Keratinocyte (primary cell): ENCODE data around the gene BTRC. TPM values are rescaled to one million over a fixed set of nuclear protein-coding genes. Genes with fewer than 3 reads are reported as not detected.

Source experiments
- DNase-seq: peaks from one replicate; pipeline ENCODE4 v3.0.0-alpha.2; 2011; ENCODE audit warnings: low read depth, missing footprints, low spot score
- FAIRE-seq: peaks from 2 replicates; lab custom pipeline; 2011; peaks lifted over from hg19 to GRCh38; lab: Jason Lieb, UNC
- H2AFZ ChIP-seq: 2 replicates; pipeline ENCODE4 v1.6.0; 2012; ENCODE audit warnings: low read length, control low read depth, inconsistent platforms; ENCODE audit not compliant: control insufficient read depth
- H3K27ac ChIP-seq: 2 replicates; pipeline ENCODE4 v1.5.1; 2011; ENCODE audit warnings: low read length; ENCODE audit not compliant: control insufficient read depth, insufficient read depth
- H3K27me3 ChIP-seq: 3 replicates; pipeline ENCODE4 v1.6.0; 2011; ENCODE audit warnings: low read length; ENCODE audit not compliant: control insufficient read depth, insufficient read depth; ENCODE audit errors: extremely low read depth
- H3K36me3 ChIP-seq, 2 experiments: 2 replicates in 1 of 2; 3 replicates in 1 of 2; pipeline ENCODE4 v1.5.1; 2011; ENCODE audit warnings: low read length in 2 of 2, mild to moderate bottlenecking in 1 of 2; ENCODE audit not compliant: control insufficient read depth in 2 of 2, insufficient read depth in 2 of 2; ENCODE audit errors: extremely low read depth in 1 of 2
- H3K4me1 ChIP-seq: 3 replicates; pipeline ENCODE4 v1.5.1; 2011; ENCODE audit warnings: low read length; ENCODE audit not compliant: control insufficient read depth, insufficient read depth; ENCODE audit errors: extremely low read depth
- H3K4me2 ChIP-seq: 3 replicates; pipeline ENCODE4 v1.6.0; 2011; ENCODE audit warnings: low read depth, low read length; ENCODE audit not compliant: control insufficient read depth, insufficient read depth; ENCODE audit errors: extremely low read depth
- H3K4me3 ChIP-seq, 3 experiments: fragments of 200-600 bp in 1 of 3; sonication (generic) in 1 of 3; 2 replicates in 2 of 3; 3 replicates in 1 of 3; pipeline ENCODE4 v1.5.1; 2011 to 2016; ENCODE audit warnings: low read length in 3 of 3, mild to moderate bottlenecking in 3 of 3, control low read depth in 2 of 3, inconsistent platforms in 1 of 3, low read depth in 1 of 3, mixed read lengths in 1 of 3, mixed run types in 1 of 3, moderate library complexity in 1 of 3; ENCODE audit not compliant: control insufficient read depth in 2 of 3, insufficient read depth in 2 of 3; ENCODE audit errors: extremely low read depth in 1 of 3
- H3K79me2 ChIP-seq: 2 replicates; pipeline ENCODE4 v1.6.0; 2012; ENCODE audit warnings: low read length; ENCODE audit not compliant: control insufficient read depth, insufficient read depth
- H3K9ac ChIP-seq: 3 replicates; pipeline ENCODE4 v1.6.0; 2011; ENCODE audit warnings: low read length; ENCODE audit not compliant: control insufficient read depth, insufficient read depth; ENCODE audit errors: extremely low read depth
- H3K9me1 ChIP-seq: 3 replicates; pipeline ENCODE4 v1.6.0; 2011; ENCODE audit warnings: low read length; ENCODE audit not compliant: control insufficient read depth, insufficient read depth; ENCODE audit errors: extremely low read depth
- H3K9me3 ChIP-seq: 2 replicates; pipeline ENCODE4 v1.5.1; 2012; ENCODE audit warnings: low read depth, low read length; ENCODE audit not compliant: control insufficient read depth
- H4K20me1 ChIP-seq: 3 replicates; pipeline ENCODE4 v1.6.0; 2011; ENCODE audit warnings: low read length; ENCODE audit not compliant: control insufficient read depth, insufficient read depth; ENCODE audit errors: extremely low read depth
- EZH2 ChIP-seq: IDR thresholded peaks from one replicate; pipeline ENCODE4 v1.6.1; 2012; ENCODE audit warnings: inconsistent platforms, mild to moderate bottlenecking, low read length, moderate library complexity
- dilution Hi-C: fragments of 300-500 bp; cut with MboI; formaldehyde crosslinking; loops from one replicate; pipeline ENCODE4 v1.7.0; 2020; ENCODE audit warnings: low sequenced_read_pairs; ENCODE audit not compliant: extremely low pct_ligation_motif_present
- polyA plus RNA-seq, 5 experiments: library from polyadenylated mRNA; depleted of rRNA in 3 of 5; stranded (reverse) in 3 of 5; stranded (forward) in 1 of 5; unstranded in 1 of 5; fragments of >200 nt; gene quantifications; 1 replicate in 1 of 5; 2 replicates in 3 of 5; 3 replicates in 1 of 5; pipeline versions ENCODE4 v1.2.1 to v1.2.3, GENCODE V29; 2011 to 2012; ENCODE audit warnings: missing spikeins in 2 of 5, low read depth in 1 of 5, low replicate concordance in 1 of 5
- TF ChIP-seq, protein P1 (sequence below), 3 experiments: IDR thresholded peaks in 1 of 3; conservative IDR thresholded peaks in 1 of 3; optimal IDR thresholded peaks in 1 of 3; 2 replicates in 2 of 3; 3 replicates in 1 of 3; pipeline versions ENCODE3 to v1.5.1; 2011; ENCODE audit warnings: low read length in 3 of 3, mild to moderate bottlenecking in 3 of 3, moderate library complexity in 2 of 3, control low read depth in 1 of 3, inconsistent platforms in 1 of 3; ENCODE audit not compliant: insufficient read depth in 2 of 3; ENCODE audit errors: extremely low read depth in 1 of 3

The BTRC gene
- polyA plus RNA-seq, 1 donor (not counting 4 experiments of a cell fraction or from before 2014, with no cell fraction given) = 21.7 TPM

DNA sequence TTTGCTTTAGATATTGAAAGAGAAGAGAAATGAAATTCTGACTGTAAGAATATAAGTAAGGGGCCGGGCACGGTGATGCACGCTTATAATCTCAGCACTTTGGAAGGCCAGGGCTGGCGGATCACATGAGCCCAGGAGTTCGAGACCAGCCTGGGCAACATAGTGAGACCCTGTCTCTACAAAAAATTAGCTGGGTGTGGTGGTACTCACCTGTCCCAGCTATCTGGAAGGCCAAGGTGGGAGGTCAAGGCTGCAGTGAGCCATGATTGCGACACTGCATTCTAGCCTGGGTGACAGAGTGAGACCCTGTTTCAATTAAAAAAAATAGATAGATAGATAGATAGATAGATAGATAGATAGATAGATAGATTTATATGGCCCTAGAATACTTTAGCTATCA lies 82.3 kb downstream of the BTRC start:
- H3K27ac ChIP-seq = no peak overlapping the region
- no peaks in the 10 kb centered on the region for H3K36me3 ChIP-seq
- FAIRE-seq = no peak
- no peak overlapping the region for H3K4me3 ChIP-seq
- no peak for DNase-seq
- no peaks in the 10 kb centered on the region for H3K27me3 ChIP-seq
- dilution Hi-C loops = no loop called here
- H4K20me1 ChIP-seq = no peaks in the 10 kb centered on the region
- no peak overlapping the region for H3K4me2 ChIP-seq
- H3K9me3 ChIP-seq = no peaks in the 10 kb centered on the region
- H3K9me1 ChIP-seq = no peaks in the 10 kb centered on the region
- no peaks in the 10 kb centered on the region for H3K79me2 ChIP-seq
- H3K4me1 ChIP-seq = no peaks in the 10 kb centered on the region
- no peak overlapping the region for H3K9ac ChIP-seq
- H2AFZ ChIP-seq = no peak overlapping the region
- TF ChIP-seq, protein P1, sequence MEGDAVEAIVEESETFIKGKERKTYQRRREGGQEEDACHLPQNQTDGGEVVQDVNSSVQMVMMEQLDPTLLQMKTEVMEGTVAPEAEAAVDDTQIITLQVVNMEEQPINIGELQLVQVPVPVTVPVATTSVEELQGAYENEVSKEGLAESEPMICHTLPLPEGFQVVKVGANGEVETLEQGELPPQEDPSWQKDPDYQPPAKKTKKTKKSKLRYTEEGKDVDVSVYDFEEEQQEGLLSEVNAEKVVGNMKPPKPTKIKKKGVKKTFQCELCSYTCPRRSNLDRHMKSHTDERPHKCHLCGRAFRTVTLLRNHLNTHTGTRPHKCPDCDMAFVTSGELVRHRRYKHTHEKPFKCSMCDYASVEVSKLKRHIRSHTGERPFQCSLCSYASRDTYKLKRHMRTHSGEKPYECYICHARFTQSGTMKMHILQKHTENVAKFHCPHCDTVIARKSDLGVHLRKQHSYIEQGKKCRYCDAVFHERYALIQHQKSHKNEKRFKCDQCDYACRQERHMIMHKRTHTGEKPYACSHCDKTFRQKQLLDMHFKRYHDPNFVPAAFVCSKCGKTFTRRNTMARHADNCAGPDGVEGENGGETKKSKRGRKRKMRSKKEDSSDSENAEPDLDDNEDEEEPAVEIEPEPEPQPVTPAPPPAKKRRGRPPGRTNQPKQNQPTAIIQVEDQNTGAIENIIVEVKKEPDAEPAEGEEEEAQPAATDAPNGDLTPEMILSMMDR (optimal IDR thresholded peaks at IDR 0.05 in 1 of 3, IDR thresholded peaks at IDR 0.05 in 1 of 3, conservative IDR thresholded peaks at IDR 0.05 in 1 of 3; ENCODE audit: extremely low read depth in 1 of 3, insufficient read depth in 2 of 3, low read length in 3 of 3) = no peak
- TF ChIP-seq EZH2 = no peak

DNA sequence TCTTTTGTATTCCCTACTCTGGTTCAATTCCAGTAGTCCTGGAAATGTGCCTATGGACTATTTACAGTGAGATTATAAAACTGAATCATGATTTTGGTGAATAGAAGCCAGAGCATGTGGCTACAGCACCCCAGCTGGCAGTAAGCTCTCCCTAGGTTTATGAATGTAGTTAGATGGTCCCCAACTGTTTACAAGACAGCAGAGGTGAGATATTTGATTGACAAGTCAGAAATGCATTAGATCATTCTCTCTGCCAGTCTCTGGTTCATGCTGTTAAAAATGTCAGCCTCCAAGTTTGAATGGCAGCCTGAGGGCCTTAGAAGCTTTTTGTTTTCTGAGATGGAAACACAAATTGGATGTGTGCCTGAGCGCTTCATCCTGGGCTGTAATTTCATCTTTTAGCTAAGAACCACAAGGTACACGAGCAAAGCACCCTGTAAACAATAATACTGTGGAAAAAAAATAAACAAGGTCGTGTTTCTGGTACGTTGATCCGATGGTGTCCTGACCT lies 85.0 kb downstream of the BTRC start:
- H3K27ac ChIP-seq = no peak overlapping the region
- H3K4me3 ChIP-seq = no peak overlapping the region
- no peaks in the 10 kb centered on the region for H4K20me1 ChIP-seq
- no peaks in the 10 kb centered on the region for H3K79me2 ChIP-seq
- TF ChIP-seq EZH2 = no peak
- TF ChIP-seq, protein P1 (optimal IDR thresholded peaks at IDR 0.05 in 1 of 3, IDR thresholded peaks at IDR 0.05 in 1 of 3, conservative IDR thresholded peaks at IDR 0.05 in 1 of 3; ENCODE audit: extremely low read depth in 1 of 3, insufficient read depth in 2 of 3, low read length in 3 of 3) = no peak
- H2AFZ ChIP-seq = no peak overlapping the region
- FAIRE-seq = no peak
- H3K27me3 ChIP-seq = no peaks in the 10 kb centered on the region
- dilution Hi-C loops = no loop called here
- no peaks in the 10 kb centered on the region for H3K36me3 ChIP-seq
- H3K4me2 ChIP-seq = no peak overlapping the region
- H3K9me3 ChIP-seq = no peaks in the 10 kb centered on the region
- no peaks in the 10 kb centered on the region for H3K4me1 ChIP-seq
- no peak for DNase-seq
- H3K9ac ChIP-seq = no peak overlapping the region
- no peaks in the 10 kb centered on the region for H3K9me1 ChIP-seq
